HS-5 (cell line): ENCODE measurements around the gene TAF10.
A peak's percentile ranks its signal among the peaks of the same experiment; 100 is the strongest.

Experiments
- DNase-seq: peaks from one replicate; pipeline ENCODE4 v3.0.0-alpha.2; 2012; ENCODE audit warnings: low read depth

Gene TAF10

DNA sequence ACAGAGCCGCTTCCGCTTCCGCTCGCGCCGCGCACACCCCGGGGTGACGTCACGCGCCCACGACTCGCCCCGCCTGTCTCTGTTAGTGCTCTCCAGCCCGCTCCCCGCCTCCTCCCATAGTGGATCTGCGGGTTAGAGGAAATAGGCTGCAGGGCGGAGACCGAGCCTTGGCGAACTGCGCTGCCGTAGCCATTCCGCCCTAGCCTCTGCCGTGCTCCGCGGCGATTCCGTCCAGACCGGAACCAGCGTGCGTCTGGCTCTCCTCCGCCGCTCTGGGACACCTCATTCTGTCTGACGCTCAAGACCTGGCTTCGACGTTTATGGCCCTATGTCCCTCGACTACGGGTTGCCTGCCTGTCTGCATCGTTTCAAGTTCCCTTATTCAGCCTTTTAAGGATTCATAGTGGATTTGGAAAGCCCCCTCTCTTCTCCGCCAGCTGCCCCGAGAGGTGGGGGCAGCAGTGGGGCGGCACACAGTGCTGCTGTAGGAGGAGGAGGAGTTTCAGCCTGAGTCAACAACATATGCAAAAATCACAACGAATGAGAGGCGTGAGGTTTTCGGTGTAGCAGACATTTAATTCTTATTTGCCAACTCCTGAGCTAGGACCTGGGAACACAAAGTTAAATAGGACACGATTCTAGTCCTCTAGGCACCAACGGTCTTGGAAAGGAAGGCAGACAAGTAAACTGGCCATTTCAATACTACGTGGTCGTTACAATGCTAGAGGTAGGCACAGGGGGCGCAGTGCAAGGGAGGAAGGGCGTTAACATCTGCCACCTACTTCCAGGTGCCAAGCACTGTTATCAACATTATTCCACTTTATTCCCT is at the start of gene TAF10:
TAF10 (minus strand) TSS at position 4 of the 829 bp plus-strand sequence. CDS start 27 bp downstream, outside the sequence.
- DNase-seq: no peak

DNA sequence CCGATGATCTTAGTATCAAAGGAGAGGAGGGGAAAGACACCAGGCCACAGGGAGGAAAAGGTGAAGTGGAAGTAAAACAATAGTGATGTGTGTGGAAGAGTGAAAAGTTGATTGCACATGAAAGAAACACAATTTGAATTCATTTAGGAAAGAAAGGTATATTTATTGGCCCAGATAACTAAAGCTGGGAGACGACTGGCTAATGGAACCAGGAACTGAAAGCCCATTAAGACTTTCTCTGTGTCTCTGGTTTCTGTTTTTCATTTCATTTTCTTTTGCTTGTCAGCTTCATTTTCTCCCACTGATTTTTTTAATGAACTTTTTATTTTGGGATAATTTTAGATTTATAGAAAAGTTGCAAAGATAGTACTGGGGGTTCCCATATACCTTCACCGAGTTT is 48.7 kb upstream of the TAF10 start:
- DNase-seq: no peak

DNA sequence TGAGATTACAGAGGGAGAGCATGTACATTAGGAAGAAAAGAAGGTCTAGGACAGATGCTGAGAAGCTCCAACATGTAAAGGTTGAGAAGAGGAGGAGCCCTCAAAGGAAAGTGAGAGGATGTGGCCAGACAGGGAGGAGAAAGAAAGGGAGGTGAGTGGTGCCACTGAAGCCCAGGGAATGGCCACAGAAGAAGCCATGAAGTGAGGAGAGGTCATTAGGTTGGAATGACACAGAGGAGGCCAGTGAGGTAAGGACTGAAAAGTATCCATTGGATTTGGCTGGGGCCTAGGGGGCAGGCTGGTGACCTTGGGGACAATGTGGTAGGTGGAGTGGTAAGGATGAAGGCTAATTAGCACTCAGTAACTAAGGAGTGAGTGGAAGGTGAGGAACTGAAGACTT is 46.6 kb upstream of the TAF10 start:
- DNase-seq: no peak

DNA sequence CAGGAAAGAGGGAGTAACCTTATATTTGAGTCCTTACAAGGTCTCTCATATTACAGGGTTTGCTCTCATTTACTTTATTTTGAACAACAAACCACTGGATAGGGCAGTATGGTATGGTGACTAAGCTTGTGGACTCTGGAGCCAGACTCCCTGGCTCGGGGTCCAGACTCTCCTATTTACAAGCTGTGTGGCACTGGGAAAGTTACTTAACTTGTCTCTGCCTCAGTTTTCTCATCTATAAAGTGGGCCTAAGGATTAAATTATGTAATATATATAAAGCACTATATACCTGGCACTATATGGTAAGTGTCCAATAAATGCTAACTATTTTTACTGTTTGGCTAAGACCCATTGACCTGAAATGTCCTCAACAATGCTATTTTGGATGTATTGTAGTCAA is 45.3 kb upstream of the TAF10 start:
- no peak for DNase-seq

DNA sequence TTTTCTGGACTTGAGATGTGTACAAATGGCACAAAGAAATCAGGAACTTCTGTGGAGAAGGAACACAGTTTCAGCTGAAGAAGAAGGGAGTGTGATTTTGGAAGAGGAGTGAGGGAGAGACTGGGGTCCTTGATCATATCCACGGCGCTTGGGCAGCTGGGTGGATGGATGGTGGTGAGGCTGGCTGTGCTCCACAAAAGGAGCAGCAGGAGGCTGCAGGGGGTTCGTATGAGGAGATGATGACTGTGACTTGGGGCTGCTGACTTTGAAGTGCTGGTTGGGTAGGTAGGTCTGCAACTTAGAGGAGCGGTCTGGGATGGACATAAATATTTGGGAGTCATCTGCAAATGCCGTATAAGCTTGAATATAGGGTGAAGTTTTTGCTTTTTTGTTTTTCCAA is 44.9 kb upstream of the TAF10 start:
- DNase-seq: no peak

DNA sequence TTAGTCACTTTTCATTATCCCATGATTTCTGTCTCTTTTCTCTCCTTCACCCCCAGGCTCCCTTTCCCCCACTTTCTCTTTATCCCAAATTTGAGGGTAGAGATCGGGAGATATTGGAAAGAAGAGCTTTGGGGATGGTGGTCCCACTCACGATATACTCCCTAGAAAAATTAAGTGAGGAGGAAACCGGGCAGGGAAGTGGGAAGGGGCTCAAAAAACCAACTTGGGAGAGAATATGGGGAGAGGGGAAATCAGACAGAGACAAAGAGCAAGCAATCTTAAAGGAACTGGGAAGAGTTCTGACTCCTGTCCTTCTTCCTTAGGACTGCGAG is 44.5 kb upstream of the TAF10 start:
- DNase-seq: no peak

DNA sequence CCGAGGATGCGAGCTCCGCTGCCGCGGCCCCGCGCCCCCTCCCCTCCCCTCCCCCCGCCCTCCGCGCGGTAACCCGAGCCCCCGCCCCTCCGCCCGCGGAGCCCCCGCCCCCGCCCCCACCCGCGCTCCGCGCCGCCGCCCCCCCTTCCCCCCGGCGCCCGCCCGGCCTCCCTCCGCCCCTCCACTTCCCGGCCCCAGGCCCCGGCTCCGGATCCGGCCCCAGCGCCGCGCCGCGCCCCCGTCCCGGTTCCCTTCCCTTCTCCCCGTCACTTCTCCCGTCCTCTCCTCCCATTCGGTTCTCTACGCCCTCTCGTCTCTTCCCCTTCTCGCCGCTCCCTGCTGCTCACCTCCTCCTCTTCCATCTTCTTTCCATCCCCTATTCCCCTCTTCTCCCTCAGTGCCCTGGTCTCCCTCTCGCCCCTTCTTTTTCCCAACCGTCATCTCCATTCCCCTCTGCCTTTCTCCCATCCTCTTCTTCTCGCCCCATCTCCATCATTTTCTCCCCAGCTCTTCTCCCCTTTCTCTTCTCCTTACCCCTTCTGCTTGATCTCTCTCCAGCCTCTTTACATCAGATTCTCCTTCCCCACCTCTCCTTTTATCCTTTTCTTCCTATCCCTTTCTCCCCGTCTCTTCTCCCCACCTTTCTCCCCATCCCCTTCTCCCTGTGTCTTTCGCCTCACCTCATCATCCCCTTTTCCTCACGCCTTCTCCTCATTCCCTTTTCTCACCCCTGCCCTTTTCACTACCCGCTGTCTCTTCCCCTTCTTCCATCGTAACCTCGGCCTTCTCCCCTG is 44.0 kb upstream of the TAF10 start, which contains the start of gene DCHS1:
DCHS1 (minus strand) TSS at position 20 of the 794 bp plus-strand sequence. CDS start 14,196 bp downstream, outside the sequence.
- DNase-seq: no peak

DNA sequence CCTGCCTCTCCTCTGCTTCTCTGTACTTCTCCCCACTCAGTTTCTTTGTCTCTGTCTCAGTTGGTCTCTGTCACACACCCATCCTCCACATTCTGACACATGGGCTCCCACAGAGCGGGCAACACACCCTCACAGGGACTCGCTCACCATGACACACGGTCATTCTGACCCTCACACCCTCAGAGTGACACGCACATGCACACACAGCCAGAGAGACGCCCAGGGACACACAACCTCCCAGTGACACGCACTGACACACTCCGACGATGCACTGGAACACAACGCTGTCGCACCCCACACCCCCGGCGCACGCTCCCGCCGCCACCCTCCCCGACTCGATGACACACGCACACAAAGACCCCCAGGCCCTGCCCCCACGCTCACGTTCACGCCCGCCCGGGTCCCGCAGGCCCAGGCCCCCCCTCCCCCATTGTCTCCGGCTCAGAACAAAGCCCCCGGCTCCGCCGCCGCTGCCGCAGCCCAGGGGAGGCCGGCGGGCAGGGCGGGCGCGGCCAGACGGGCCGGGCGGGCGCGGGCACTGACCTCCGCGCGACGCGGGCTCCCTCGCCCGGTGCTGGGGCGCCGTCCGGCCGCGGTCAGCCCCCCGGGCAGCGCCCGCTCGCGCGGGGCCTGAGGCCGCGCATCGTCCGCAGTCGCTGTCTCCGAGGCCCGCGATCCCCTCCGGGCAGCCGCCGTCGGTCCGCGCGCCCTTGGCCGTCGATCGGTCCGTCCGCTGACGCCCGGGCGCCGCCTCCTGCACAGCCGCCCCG is 43.2 kb upstream of the TAF10 start:
- no peak for DNase-seq

DNA sequence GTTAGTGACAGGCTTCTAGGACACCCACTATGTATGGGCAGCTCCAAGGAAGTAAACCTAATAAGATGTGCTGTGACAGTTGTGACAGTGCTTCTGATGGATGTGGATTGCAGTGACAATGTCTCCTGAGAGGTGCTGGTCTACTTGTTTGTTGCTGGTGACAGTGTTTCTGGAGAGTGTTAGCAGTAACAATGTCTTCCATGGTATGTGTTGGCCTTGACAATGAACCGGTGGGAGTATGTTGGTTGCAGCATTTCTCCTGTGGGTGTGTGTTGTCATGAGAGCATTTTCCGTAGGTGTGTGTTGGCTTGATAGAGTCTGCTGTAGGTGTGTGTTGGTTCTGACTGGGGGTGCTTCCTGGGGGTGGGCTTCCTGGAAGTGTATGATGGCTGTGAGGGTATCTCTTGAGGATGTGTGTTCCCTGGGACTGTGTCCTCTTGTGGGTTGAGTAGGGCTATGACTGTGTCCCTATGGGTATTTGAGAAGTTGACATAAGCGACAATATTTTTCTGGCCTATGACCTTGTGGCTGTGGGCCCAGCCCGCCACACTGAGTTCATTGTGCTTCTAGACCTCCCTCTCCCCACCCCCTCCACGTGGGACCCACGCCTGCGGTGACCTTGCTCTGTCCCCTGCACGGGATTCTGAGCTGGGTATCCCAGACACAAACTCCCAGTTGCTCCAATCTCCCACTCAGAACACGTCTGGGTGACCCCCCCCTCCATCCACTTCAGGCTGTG is 42.4 kb upstream of the TAF10 start:
- no peak for DNase-seq

DNA sequence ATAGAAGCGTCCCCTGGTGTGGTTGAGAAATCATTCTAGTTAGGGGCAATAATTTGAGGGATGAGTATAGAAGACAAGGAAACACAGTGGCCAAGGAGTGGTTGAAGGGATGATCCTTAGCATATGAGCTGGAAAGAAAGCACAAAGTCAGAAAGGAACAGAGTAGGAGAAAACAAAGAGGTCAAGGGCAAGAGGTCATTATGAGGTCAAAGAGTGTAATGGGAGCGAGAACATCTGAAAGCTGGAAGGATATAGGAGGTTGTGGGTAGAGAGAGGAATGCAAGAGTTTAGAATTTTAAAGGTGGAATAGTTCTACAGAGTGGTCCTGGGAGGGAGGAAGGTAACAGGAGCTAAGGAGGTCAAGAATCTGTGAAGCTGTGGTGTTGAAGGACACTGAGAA is 41.6 kb upstream of the TAF10 start:
- no peak for DNase-seq

DNA sequence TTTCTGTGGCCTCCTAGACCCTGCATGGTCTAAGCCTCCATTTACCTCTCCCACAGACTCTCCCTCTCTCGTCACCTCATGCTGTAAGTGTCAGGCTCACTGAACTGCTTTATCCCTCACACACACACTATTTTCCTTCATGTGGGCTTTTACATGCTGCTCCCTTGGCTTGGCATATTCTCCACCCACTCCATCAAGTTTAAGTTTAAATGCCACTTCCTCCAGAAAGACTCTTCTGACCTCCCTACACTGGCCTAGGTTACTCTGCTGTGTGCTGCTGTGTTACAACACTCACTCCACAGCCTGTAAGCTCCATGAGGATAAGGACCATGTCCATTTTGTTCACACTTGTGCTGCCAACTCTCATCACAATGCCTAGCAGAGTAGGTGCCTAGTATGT is 41.1 kb upstream of the TAF10 start:
- no peak for DNase-seq

DNA sequence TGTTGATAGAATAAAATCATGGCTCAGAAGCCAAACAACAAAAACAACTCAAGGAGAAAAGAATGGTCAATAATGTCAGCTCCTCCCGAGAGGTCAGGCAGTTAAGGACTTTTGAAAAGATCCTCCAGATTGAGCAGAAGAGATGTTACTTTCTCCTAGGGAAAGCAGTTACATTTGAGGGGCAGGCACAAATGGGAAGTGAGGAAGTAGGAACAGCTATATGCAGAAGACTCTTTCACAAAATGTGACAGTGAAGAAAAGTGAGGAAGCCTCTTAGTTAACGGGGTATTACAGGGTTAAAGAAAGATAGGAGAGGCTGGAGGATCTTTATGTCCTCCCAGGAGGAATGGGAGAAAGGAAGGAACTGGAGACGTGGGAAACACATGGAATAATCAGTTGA is 40.2 kb upstream of the TAF10 start:
- DNase-seq: no peak

DNA sequence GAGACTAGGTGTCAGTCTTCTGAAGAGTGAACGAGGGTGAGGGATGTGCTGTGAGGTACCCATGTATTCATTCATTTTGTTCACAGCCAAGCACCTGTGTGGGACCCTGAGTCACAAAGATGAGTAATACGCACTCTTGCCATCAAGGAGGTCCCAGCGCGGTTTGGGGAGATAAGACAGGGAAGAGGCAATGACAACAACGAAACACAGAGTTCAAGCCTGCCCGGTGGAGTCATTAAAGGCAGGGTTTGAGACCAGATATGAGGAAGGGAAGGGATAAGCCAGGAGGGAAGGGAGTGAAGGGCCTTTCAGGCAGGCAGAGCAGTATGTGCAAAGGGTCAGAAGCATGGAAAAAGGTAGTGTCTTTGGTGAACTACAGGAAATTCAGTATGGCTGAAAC is 39.0 kb upstream of the TAF10 start:
- no peak for DNase-seq

DNA sequence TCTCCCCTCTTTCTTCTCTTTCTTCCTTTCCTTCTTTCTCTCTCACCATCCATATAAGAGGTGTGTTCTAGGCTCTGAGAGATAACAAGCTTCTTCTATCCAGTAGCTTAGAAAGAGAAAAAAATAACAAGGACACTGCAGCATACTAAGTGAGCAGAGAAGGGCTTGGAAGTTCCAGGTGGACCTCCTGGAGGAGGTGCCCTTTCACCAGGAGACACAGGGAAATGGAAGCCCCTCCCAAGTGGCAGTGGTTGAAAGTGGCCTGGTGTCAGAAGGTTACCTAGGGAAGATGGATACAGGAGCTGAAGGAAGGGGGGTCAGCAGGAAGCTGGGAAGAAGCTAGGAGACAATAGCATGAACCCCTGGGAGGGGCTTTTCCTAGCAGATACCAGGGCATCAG is 38.1 kb upstream of the TAF10 start:
- no peak for DNase-seq

DNA sequence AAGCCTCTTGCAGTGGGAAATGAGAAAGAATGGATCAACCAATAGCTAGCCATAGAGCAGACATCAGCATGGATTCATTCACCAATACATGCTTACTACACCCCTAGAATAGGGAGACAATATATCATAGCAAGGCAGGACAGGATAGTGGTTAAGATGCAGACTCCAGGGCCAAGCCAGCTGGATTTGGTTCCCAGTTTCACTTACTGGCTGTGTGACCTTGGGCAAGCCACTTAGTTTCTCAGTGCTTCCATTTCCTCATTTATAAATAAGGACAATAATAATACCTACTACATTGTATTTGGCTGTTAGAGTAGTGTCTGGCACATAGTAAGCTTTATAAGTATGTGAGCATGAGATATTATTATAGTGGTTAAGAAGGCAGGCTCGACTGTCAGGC is 36.5 kb upstream of the TAF10 start:
- no peak for DNase-seq

DNA sequence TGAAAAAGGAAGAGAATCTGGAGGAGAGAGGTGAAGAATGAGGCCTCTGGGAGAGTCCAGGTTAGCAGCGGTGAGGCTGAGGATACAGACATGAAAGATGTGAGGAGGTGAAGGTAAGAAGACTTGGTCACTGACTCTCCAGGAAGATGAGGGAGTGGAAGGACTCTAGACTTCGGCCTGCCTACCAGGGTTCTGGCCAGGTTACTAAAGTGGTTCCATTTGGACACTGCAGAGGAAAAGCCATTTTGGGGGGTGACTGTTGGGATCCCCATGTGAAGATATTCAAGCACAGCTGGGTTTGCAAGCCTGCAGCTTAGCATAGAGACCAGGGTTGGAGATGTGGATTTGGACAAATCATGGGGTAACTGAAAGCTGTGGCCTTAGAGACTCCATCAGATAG is 35.8 kb upstream of the TAF10 start:
- DNase-seq: no peak

DNA sequence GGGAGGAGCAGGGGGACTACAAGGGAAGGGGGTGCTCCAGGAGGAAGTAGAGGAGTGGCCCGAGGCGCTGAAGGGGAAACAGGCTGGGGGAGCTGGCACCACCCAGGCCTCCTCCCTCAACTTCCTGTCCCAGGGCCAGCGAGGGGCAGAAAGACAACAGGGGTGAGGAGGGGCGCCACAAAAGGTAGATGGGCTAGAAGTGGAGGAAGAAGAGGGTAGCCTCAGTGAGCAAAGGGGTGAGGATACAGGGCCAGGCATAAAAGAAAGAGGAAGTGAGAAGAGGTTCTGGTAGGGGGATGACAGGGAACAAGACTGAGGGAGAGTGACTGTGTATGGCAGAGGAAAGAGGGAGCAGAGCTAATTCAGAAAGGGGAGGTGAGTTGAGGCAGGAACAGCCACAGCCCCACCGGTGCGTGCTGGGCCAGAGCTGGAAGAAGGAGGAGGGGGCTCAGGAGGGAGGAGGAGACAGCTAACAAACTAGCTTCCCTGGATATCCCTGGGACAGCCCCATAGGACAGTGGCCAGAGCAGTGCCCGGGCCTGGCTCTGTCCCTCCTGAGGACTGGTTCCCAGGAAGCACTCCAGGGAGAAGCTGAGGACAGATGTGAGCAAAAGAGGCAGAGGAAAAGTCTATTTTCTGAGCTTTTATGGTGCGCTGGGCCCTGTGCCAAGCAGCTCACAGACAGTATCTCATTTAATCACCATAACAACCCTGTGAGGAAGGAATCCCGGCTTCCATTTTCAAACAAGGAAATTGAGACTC is 35.1 kb upstream of the TAF10 start:
- DNase-seq: no peak

DNA sequence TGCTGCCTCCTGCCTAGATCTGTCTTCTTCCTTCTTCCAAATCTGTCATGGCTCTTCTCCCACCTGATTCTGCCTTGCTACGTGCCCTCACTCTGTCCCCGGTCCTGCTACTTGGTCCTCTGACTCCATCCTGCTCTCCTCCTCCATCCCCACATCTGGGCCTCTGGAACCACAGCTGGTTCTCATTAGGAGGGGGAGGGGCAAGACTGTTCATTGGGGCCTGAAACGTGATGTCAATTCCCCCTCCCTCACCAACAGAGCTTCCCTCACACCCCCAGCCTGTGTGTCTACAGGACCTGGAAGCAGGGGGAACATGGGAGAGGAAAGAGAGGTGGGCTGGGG is 34.5 kb upstream of the TAF10 start:
- DNase-seq: peak; percentile 34

DNA sequence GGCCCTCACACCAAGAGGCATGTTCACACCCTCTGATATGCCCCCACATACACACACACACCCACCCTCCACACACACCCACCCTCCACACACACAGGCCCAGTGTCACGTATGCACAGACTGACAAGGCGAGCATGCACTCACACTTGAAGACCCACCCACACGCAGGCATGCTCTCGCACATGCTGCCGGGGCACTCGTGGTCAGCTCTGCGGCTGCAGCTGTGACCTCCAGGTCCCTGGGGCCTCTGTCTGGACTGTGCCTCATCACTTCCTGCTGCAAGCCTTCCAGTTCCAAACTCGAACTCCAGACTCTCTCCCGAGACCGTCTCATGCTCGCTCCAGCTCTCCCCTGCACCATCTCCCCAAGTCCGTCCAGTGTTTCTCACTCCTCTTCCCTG is 34.1 kb upstream of the TAF10 start:
- peak; percentile 68 for DNase-seq

DNA sequence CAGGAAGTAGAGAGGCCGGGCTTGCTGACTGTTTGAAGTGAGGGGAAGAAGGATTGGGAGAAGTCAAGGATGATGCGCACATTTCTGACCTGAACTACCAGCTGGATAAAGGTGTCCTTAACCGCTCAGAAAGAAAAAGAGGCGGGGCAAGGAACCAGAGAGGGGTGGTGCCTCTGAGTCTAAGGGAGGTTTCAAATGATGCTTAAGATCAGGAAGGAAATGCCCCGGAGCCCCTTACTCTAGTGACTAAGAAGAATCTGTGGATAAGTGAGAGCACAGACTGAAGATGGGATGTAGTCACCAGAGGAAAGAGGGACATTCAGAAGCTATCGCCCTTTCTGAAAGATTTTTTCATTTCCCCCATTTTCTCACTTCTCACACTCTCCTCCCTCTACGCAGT is 30.9 kb upstream of the TAF10 start:
- no peak for DNase-seq

DNA sequence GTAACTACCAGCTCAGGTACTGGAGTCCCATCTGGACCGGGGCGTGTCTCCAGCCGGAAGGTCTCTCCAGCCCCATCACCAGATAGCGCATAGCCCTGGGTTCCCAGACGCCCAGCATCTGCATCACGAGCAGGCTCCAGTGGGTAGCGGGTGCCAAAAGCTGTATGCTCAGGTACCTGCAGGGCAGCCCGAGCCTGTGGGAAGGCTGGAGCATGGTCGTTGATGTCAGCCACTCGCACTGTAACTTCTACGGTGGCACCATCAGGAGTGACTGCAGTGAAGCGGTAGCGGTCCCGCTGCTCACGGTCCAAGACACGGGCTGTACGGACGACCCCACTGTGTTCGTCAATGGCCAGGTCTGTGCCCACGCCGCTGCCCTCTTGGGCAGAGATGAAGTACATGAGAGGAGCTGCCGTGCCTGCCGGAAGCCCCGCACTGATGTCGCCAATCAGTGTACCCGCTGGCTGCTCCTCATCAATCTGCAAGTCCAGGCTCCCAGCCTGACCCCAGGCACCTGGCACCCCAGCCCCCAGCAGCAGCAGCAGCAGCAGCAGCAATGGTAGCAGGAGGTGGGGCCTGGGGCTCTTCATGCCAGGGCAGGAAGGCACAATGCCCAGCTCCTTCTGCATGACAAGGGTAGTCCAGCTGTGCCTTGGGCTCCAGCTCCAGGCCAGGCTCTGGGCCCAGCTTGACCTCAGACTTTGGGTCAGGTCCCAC is 29.1 kb upstream of the TAF10 start:
- DNase-seq: no peak
